GM12878 (cell line): Measurements from ENCODE around the gene TMEM86A. TPM values are rescaled to one million over a fixed set of nuclear protein-coding genes. Genes with fewer than 3 reads are reported as not detected.

Source experiments
- ATAC-seq: fragments of 200-7000 bp; cut with Tn5 transposase; 3 replicates; pipeline ENCODE4 v1.9.1; 2020; ENCODE audit warnings: mild to moderate bottlenecking, moderate library complexity
- BruUV-seq: library from RNA; stranded (reverse); fragments of 400-500 nt; replicated peaks from 2 replicates; lab custom pipeline; 2021; lab: Mats Ljungman, UMichigan
- CTCF ChIA-PET: fragments of 300-600 bp; sonication (Branson Sonifier 250); formaldehyde crosslinking; extraction: SDS; loops from one replicate; lab custom pipeline; 2021; ENCODE audit warnings: inconsistent platforms; lab: Yijun Ruan, JAX
- POLR2A ChIA-PET: fragments of 350-600 bp; formaldehyde crosslinking; extraction: SDS; loops from one replicate; lab custom pipeline; 2021; ENCODE audit warnings: inconsistent platforms; lab: Charles Lee
- RAD21 ChIA-PET: fragments of 300-600 bp; sonication (Branson Sonifier 250); formaldehyde crosslinking; loops from one replicate; lab custom pipeline; 2023; ENCODE audit warnings: antibody characterized with exemption; ENCODE audit not compliant: unreplicated experiment; lab: Charles Lee
- SMC1A ChIA-PET: fragments of 300-600 bp; sonication (Branson Sonifier 250); formaldehyde crosslinking; loops from one replicate; lab custom pipeline; 2023; ENCODE audit not compliant: unreplicated experiment, uncharacterized antibody; lab: Charles Lee
- DNase-seq: peaks from one replicate; pipeline ENCODE4 v3.0.0-alpha.2; 2011; ENCODE audit warnings: low read depth, low spot score
- FAIRE-seq: peaks from 3 replicates; lab custom pipeline; 2011; peaks lifted over from hg19 to GRCh38; lab: Jason Lieb, UNC
- H2AFZ ChIP-seq: 2 replicates; pipeline ENCODE4 v1.6.0; 2011; ENCODE audit warnings: low read depth, low read length, control low read depth; ENCODE audit not compliant: control insufficient read depth
- H3K27ac ChIP-seq: 2 replicates; pipeline ENCODE4 v1.5.1; 2011; ENCODE audit warnings: control low read depth; ENCODE audit not compliant: control insufficient read depth, insufficient read depth
- H3K27me3 ChIP-seq, 2 experiments: replicated peaks in 1 of 2; 2 replicates each; pipeline versions ENCODE4 v1.6.0 to v1.6.1; 2011; ENCODE audit warnings: low read length in 1 of 2; ENCODE audit not compliant: control insufficient read depth in 2 of 2, insufficient read depth in 2 of 2
- H3K36me3 ChIP-seq, 2 experiments: 2 replicates each; pipeline ENCODE4 v1.5.1; 2011; ENCODE audit warnings: low read length in 1 of 2; ENCODE audit not compliant: control insufficient read depth in 2 of 2, insufficient read depth in 2 of 2
- H3K4me1 ChIP-seq: 2 replicates; pipeline ENCODE4 v1.6.1; 2011; ENCODE audit warnings: mild to moderate bottlenecking, low read length, moderate library complexity, mixed read lengths; ENCODE audit not compliant: control insufficient read depth, insufficient read depth
- H3K4me2 ChIP-seq: 2 replicates; pipeline ENCODE4 v1.6.0; 2011; ENCODE audit warnings: control low read depth; ENCODE audit not compliant: control insufficient read depth, insufficient read depth
- H3K4me3 ChIP-seq: fragments of 200-600 bp; sonication (generic); 2 replicates; pipeline ENCODE4 v1.5.1; 2016
- H3K79me2 ChIP-seq: 2 replicates; pipeline ENCODE4 v1.6.0; 2011; ENCODE audit warnings: low read length; ENCODE audit not compliant: control insufficient read depth, insufficient read depth
- H3K9ac ChIP-seq: 2 replicates; pipeline ENCODE4 v1.8.0; 2011; ENCODE audit warnings: low read length, control low read depth, mixed read lengths; ENCODE audit not compliant: control insufficient read depth, insufficient read depth
- H3K9me3 ChIP-seq: replicated peaks from 3 replicates; pipeline ENCODE4 v1.5.1; 2011; ENCODE audit warnings: mild to moderate bottlenecking, low read length; ENCODE audit not compliant: control insufficient read depth, insufficient read depth
- H4K20me1 ChIP-seq: 2 replicates; pipeline ENCODE4 v1.6.0; 2011; ENCODE audit not compliant: control insufficient read depth, insufficient read depth
- ATF2 ChIP-seq: IDR thresholded peaks from 2 replicates; pipeline ENCODE4 v1.6.1; 2012; ENCODE audit warnings: low read length, inconsistent platforms
- CHD1 ChIP-seq: IDR thresholded peaks from 2 replicates; pipeline ENCODE4 v1.6.1; 2012; ENCODE audit warnings: low read depth, low read length, improper control_type of control experiment
- CHD2 ChIP-seq: IDR thresholded peaks from 2 replicates; pipeline ENCODE4 v1.6.1; 2011; ENCODE audit warnings: low read depth, low read length, improper control_type of control experiment, borderline replicate concordance
- CTCF ChIP-seq, 3 experiments: IDR thresholded peaks in 2 of 3; conservative IDR thresholded peaks in 1 of 3; 2 replicates each; pipeline ENCODE4 v1.5.1; 2011; ENCODE audit warnings: low read depth in 3 of 3, low read length in 3 of 3, mild to moderate bottlenecking in 3 of 3, control low read depth in 2 of 3, moderate library complexity in 2 of 3, inconsistent platforms in 1 of 3, mixed read lengths in 1 of 3; ENCODE audit not compliant: control insufficient read depth in 2 of 3, insufficient read depth in 1 of 3; ENCODE audit errors: extremely low read depth in 1 of 3
- HCFC1 ChIP-seq: fragments of 150-350 bp; IDR thresholded peaks from 2 replicates; pipeline ENCODE4 v1.6.1; 2014; ENCODE audit warnings: low read length
- MLLT1 ChIP-seq: fragments of 450-650 bp; IDR thresholded peaks from 2 replicates; pipeline ENCODE4 v1.6.1; 2016; ENCODE audit warnings: mild to moderate bottlenecking
- PBX3 ChIP-seq: IDR thresholded peaks from 2 replicates; pipeline ENCODE4 v1.6.1; 2011; ENCODE audit warnings: mild to moderate bottlenecking, low read depth, low read length, moderate library complexity; ENCODE audit not compliant: insufficient replicate concordance
- POLR2AphosphoS2 ChIP-seq: IDR thresholded peaks from 2 replicates; pipeline ENCODE4 v1.6.1; 2011; ENCODE audit warnings: low read depth, mild to moderate bottlenecking, low read length, improper control_type of control experiment, moderate library complexity
- RFX5 ChIP-seq: IDR thresholded peaks from 2 replicates; pipeline ENCODE4 v1.6.1; 2011; ENCODE audit warnings: low read depth, low read length, improper control_type of control experiment
- SMAD1 ChIP-seq: fragments of 450-650 bp; IDR thresholded peaks from 2 replicates; pipeline ENCODE4 v1.6.1; 2018; ENCODE audit warnings: mild to moderate bottlenecking, low read depth; ENCODE audit not compliant: partially characterized antibody
- SPI1 ChIP-seq: IDR thresholded peaks from 2 replicates; pipeline ENCODE4 v1.6.1; 2011; ENCODE audit warnings: low read depth, mild to moderate bottlenecking, low read length, moderate library complexity, borderline replicate concordance; ENCODE audit not compliant: insufficient read depth
- ZNF622 ChIP-seq: fragments of 450-650 bp; IDR thresholded peaks from 2 replicates; pipeline ENCODE4 v1.6.1; 2017; ENCODE audit warnings: mild to moderate bottlenecking, inconsistent platforms
- WGBS: methylation state at CpG from one replicate; pipeline ENCODE4 v1.1.6; 2016; ENCODE audit warnings: low lambda C conversion rate; ENCODE audit not compliant: insufficient replicate concordance, insufficient coverage; ENCODE audit errors: missing lambda C conversion rate; 5-methylcytosine and 5-hydroxymethylcytosine counted together
- in situ Hi-C: fragments of 300-500 bp; cut with MboI; formaldehyde crosslinking; loops from 9 replicates; pipeline ENCODE4 v1.14.3; 2018; ENCODE audit warnings: mixed read lengths
- intact Hi-C: fragments of 100-400 bp; cut with micrococcal nuclease; formaldehyde crosslinking; loops from one replicate; pipeline ENCODE4 v1.14.2; 2022; ENCODE audit not compliant: unreplicated experiment
- polyA plus RNA-seq, 11 experiments: library from polyadenylated mRNA; depleted of rRNA in 4 of 11; unstranded in 6 of 11; stranded (reverse) in 5 of 11; fragments of >200 nt; fragmentation: Nextera tagmentation in 4 of 11; fragmentation: Illumina TruSeq in 1 of 11; extraction: Ambion mirVana in 4 of 11; extraction: Trizol in 1 of 11; gene quantifications; 1 replicate in 1 of 11; 2 replicates in 10 of 11; pipeline versions ENCODE4 v1.2.1 to v1.2.3, GENCODE V29; 2011 to 2016; ENCODE audit warnings: inconsistent platforms in 2 of 11, missing spikeins in 2 of 11, low read depth in 1 of 11
- total RNA-seq, 4 experiments: library from RNA; depleted of rRNA in 3 of 4; stranded (reverse); fragments of >200 nt in 3 of 4; fragmentation: Illumina TruSeq in 1 of 4; extraction: Trizol in 1 of 4; gene quantifications; 2 replicates each; pipeline versions ENCODE4 v1.2.1 to v1.2.3, GENCODE V29; 2013 to 2021
- TF ChIP-seq, protein P1 (sequence below): fragments of 450-650 bp; IDR thresholded peaks from 2 replicates; pipeline ENCODE4 v1.6.1; 2018; ENCODE audit warnings: mild to moderate bottlenecking, low read depth, moderate library complexity; ENCODE audit not compliant: partially characterized antibody

TMEM86A gene
- total and polyA plus RNA-seq, 10 of the 15 experiments (the other 5 are each of a cell fraction or from before 2014, with no cell fraction given), result 0.01 to 0.11 (median 0.06) TPM; not detected in 7

DNA sequence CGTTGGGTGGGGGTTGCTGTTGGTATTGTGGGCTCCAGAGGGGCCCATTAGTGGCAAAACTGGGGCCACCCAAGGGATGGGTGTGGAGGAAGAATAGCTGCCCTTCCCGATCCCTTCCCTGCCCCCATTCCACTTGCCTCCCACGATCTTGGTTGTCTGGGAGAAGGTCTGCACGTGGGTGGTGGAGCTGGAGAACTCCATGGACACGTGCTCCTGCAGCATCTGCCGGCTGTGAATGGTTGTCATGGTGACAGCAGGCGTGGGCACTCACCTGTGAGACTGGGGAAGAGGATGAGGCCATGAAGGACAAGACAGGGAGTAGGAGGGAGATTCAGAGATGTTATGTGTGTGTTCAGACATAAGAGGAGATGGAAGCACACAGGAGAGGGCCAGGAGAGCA is 25.4 kb downstream of the TMEM86A start:
- intact Hi-C loops (loop anchor here (2.0 to 10.0 kb wide), 3 partner anchors 38 to 479 kb away; partner anchors contain the start of gene SAA2), in situ Hi-C loops (no loop called here)
- no peaks in the 10 kb centered on the region for H4K20me1 ChIP-seq
- no peaks in the 10 kb centered on the region for H3K36me3 ChIP-seq
- no peak for ATAC-seq
- CTCF ChIA-PET, result interaction anchor here (0.8 to 8.0 kb wide), 12 partner anchors 8 to 341 kb away, joined by 3 to 131 read pairs (median 22); no protein-coding TSS in a partner anchor
- TF ChIP-seq HCFC1 (no peak), PBX3 (no peak), CHD2 (no peak), ATF2 (no peak), CTCF (IDR thresholded peaks at IDR 0.05 in 2 of 3, conservative IDR thresholded peaks at IDR 0.05 in 1 of 3; ENCODE audit: control insufficient read depth in 2 of 3, extremely low read depth in 1 of 3, insufficient read depth in 1 of 3, low read depth in 3 of 3, low read length in 3 of 3) (no peak), POLR2AphosphoS2 (no peak), MLLT1 (no peak), SPI1 (no peak), RFX5 (no peak), SMAD1 (no peak), ZNF622 (no peak), CHD1 (no peak)
- TF ChIP-seq, protein P1, sequence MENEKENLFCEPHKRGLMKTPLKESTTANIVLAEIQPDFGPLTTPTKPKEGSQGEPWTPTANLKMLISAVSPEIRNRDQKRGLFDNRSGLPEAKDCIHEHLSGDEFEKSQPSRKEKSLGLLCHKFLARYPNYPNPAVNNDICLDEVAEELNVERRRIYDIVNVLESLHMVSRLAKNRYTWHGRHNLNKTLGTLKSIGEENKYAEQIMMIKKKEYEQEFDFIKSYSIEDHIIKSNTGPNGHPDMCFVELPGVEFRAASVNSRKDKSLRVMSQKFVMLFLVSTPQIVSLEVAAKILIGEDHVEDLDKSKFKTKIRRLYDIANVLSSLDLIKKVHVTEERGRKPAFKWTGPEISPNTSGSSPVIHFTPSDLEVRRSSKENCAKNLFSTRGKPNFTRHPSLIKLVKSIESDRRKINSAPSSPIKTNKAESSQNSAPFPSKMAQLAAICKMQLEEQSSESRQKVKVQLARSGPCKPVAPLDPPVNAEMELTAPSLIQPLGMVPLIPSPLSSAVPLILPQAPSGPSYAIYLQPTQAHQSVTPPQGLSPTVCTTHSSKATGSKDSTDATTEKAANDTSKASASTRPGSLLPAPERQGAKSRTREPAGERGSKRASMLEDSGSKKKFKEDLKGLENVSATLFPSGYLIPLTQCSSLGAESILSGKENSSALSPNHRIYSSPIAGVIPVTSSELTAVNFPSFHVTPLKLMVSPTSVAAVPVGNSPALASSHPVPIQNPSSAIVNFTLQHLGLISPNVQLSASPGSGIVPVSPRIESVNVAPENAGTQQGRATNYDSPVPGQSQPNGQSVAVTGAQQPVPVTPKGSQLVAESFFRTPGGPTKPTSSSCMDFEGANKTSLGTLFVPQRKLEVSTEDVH, result no peak
- TF ChIP-seq, all 136 proteins: peak for 0
- DNase-seq, result no peak
- Histone ChIP-seq H3K27me3 (no peaks in the 10 kb centered on the region; a peak in 3 of 4 replicates), H3K4me1 (peaks cover 9% of the 10 kb centered on the region), H3K4me2 (no peak overlapping the region), H3K9ac (no peak overlapping the region), H3K79me2 (no peaks in the 10 kb centered on the region), H3K4me3 (no peak overlapping the region), H3K9me3 (no peaks in the 10 kb centered on the region), H2AFZ (no peak overlapping the region), H3K27ac (no peak overlapping the region)
- RAD21 ChIA-PET, result interaction anchor here (0.5 to 4.0 kb wide), 3 partner anchors 32 to 41 kb away, joined by 4 to 40 read pairs (median 5); no protein-coding TSS in a partner anchor
- FAIRE-seq, result no peak
- BruUV-seq, result no TSS peak
- POLR2A ChIA-PET, result interaction anchor here (1.3 kb wide), 1 partner anchor 41 kb away, joined by 3 read pairs; no protein-coding TSS in a partner anchor
- SMC1A ChIA-PET, result interaction anchor here (1.0 to 4.4 kb wide), 6 partner anchors 7 to 79 kb away, joined by 3 to 44 read pairs (median 4); no protein-coding TSS in a partner anchor
- WGBS, result 26% methylated on average over 7 of the region's 7 CpGs
